Measurements from ENCODE around the gene USP9X.

Gene USP9X

GRCh38 chrX:41153957-41154356 is 68.7 kb downstream of the USP9X start:
- TF ChIP-seq CTCF (IDR thresholded peaks at IDR 0.05; ENCODE audit: low read depth, low read length, missing control alignments): no peak
- DNase-seq (ENCODE audit: low read depth): no peak
- in situ Hi-C loops (cut with HindIII; ENCODE audit: low sequenced_read_pairs): no loop called here
- no peak overlapping the region for H3K4me3 ChIP-seq (ENCODE audit: low read depth, low read length)

GRCh38 chrX:41164449-41164848 is 79.2 kb downstream of the USP9X start:
- H3K4me3 ChIP-seq (ENCODE audit: low read depth, low read length): no peak overlapping the region
- in situ Hi-C loops (cut with HindIII; ENCODE audit: low sequenced_read_pairs): no loop called here
- no peak for DNase-seq (ENCODE audit: low read depth)
- no peak for TF ChIP-seq CTCF (IDR thresholded peaks at IDR 0.05; ENCODE audit: low read depth, low read length, missing control alignments)

- TF ChIP-seq CTCF (IDR thresholded peaks at IDR 0.05; ENCODE audit: low read depth, low read length, missing control alignments): no peak
- in situ Hi-C loops (cut with HindIII; ENCODE audit: low sequenced_read_pairs): no loop called here
- no peak for DNase-seq (ENCODE audit: low read depth)
- H3K4me3 ChIP-seq (ENCODE audit: low read depth, low read length): no peak overlapping the region
These were observed 82.6 kb downstream of the USP9X start for GRCh38 chrX:41167888-41168287.

- TF ChIP-seq CTCF (IDR thresholded peaks at IDR 0.05; ENCODE audit: low read depth, low read length, missing control alignments): no peak
- in situ Hi-C loops (cut with HindIII; ENCODE audit: low sequenced_read_pairs): no loop called here
- no peak overlapping the region for H3K4me3 ChIP-seq (ENCODE audit: low read depth, low read length)
- no peak for DNase-seq (ENCODE audit: low read depth)
These were observed 91.0 kb downstream of the USP9X start for GRCh38 chrX:41176263-41176662.

- TF ChIP-seq CTCF (IDR thresholded peaks at IDR 0.05; ENCODE audit: low read depth, low read length, missing control alignments): no peak
- in situ Hi-C loops (cut with HindIII; ENCODE audit: low sequenced_read_pairs): no loop called here
- H3K4me3 ChIP-seq (ENCODE audit: low read depth, low read length): no peak overlapping the region
- no peak for DNase-seq (ENCODE audit: low read depth)
These were observed 92.1 kb downstream of the USP9X start for GRCh38 chrX:41177297-41177696.

- TF ChIP-seq CTCF (IDR thresholded peaks at IDR 0.05; ENCODE audit: low read depth, low read length, missing control alignments): no peak
- DNase-seq (ENCODE audit: low read depth): no peak
- in situ Hi-C loops (cut with HindIII; ENCODE audit: low sequenced_read_pairs): no loop called here
- H3K4me3 ChIP-seq (ENCODE audit: low read depth, low read length): no peak overlapping the region
These were observed 93.0 kb downstream of the USP9X start for GRCh38 chrX:41178201-41178600.
